NT2/D1 (cell line): ENCODE results near the gene CCDC184.

Experiments used
- SUZ12 ChIP-seq: IDR thresholded peaks from 2 replicates; pipeline ENCODE4 v1.6.1; 2011; ENCODE audit not compliant: insufficient read length, insufficient read depth; ENCODE audit errors: extremely low read depth
- YY1 ChIP-seq: IDR thresholded peaks from 2 replicates; pipeline ENCODE4 v1.6.1; 2011; ENCODE audit not compliant: insufficient read length, insufficient read depth
- ZNF274 ChIP-seq: IDR thresholded peaks from 2 replicates; pipeline ENCODE4 v1.6.1; 2011; ENCODE audit warnings: mild to moderate bottlenecking, low read depth, low read length

- no peak for TF ChIP-seq SUZ12
- TF ChIP-seq YY1, result no peak
- no peak for TF ChIP-seq ZNF274
These were observed 7.1 kb upstream of the CCDC184 start for GRCh38 chr12:48176417-48176751.
